ENCODE measurements around the gene GOLGB1. TPM values are rescaled to one million over a fixed set of nuclear protein-coding genes. Genes with fewer than 3 reads are reported as not detected.

The GOLGB1 gene
- total RNA-seq, 2 experiments from 2014 or later: 15.0 to 16.4 TPM

DNA sequence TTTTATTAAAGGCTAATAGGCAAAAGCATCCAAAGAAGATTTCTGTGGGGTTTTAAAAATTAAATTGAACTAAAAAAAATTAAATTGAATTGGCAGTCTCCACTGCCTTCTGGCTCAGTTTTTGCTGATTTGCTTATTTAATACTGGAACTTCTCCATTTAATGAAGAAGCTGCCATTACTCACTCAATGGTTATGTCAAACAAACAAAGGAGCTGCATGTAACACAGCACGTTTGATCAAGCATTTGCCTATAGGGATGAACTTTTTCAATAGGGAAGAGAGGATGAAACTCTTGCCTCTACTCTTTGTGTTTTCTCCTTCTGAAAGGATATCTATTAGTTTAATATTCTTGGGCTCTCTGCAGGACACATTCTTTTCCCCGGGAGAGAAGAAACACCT, 84.1 kb downstream of the GOLGB1 start:
- ChIA-PET CTCF (no interaction called here), POLR2A (interaction anchor here (0.6 kb wide), 1 partner anchor 217 kb away, joined by 4 read pairs; no protein-coding TSS in a partner anchor)
- no peaks in the 10 kb centered on the region for H3K27me3 Mint-ChIP-seq
- ATAC-seq (no peak), DNase-seq (no peak)
- H3K36me3 Mint-ChIP-seq (ENCODE audit: low read depth): peaks cover 20% of the 10 kb centered on the region
- no peak for TF ChIP-seq CTCF (IDR thresholded peaks at IDR 0.05)
- H3K4me1 Mint-ChIP-seq (ENCODE audit: low read depth): peaks cover 10% of the 10 kb centered on the region
- no peak overlapping the region for H3K27ac Mint-ChIP-seq
- no peak overlapping the region for H3K4me3 Mint-ChIP-seq
- no peaks in the 10 kb centered on the region for H3K9me3 Mint-ChIP-seq
- intact Hi-C loops (cut with micrococcal nuclease): no loop called here

DNA sequence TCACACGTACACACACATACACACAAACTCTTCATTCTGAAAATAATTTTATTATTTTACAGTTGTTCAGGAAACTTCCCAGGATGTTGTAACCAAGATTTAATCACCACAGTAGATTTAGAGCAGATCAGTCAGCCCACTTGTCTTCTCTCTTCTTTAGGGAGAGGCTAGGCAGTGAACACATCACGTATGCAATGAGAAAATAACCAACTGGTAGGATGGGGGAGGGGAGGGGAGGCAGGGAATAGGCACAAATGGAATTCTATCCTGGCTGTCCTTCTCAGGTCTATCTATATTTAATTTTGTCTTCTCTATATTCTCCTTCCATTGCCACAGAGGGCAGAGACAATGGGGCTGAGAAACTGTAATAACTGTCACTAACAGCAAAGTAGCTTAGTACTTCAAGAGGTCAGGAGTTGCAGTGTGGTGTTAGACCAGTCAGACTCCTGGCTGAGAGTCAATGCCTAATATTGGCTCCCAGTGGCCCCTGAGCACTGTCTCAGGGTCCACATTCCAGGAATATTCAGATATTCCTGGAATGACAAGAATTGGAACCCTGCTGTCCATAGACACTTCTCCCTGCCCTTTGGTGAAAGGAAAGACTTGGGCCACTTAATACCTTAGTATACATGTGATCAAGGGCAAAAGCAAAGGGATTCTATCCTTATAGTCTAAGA, 86.2 kb downstream of the GOLGB1 start:
- DNase-seq: no peak
- H3K27me3 Mint-ChIP-seq: no peaks in the 10 kb centered on the region

GRCh38 chr3:121662742-121663141, 86.8 kb downstream of the GOLGB1 start:
- ChIA-PET POLR2A (no interaction called here), CTCF (no interaction called here)
- intact Hi-C loops (cut with micrococcal nuclease): no loop called here
- TF ChIP-seq CTCF (IDR thresholded peaks at IDR 0.05): no peak
- peaks cover 36% of the 10 kb centered on the region for H3K36me3 Mint-ChIP-seq (ENCODE audit: low read depth)
- no peak for DNase-seq
- no peak overlapping the region for H3K4me3 Mint-ChIP-seq
- peaks cover 33% of the 10 kb centered on the region for H3K4me1 Mint-ChIP-seq (ENCODE audit: low read depth)
- no peaks in the 10 kb centered on the region for H3K9me3 Mint-ChIP-seq
- no peak for ATAC-seq
- no peaks in the 10 kb centered on the region for H3K27me3 Mint-ChIP-seq
- H3K27ac Mint-ChIP-seq: no peak overlapping the region

More for the DNA sequence above, 86.2 kb downstream of the GOLGB1 start:
- ChIA-PET CTCF (no interaction called here), POLR2A (interaction anchor here (0.6 kb wide), 1 partner anchor 51 kb away, joined by 3 read pairs; no protein-coding TSS in a partner anchor)
- no peak for ATAC-seq
- Mint-ChIP-seq H3K9me3 (no peaks in the 10 kb centered on the region), H3K27ac (no peak overlapping the region), H3K36me3 (ENCODE audit: low read depth) (peaks cover 32% of the 10 kb centered on the region), H3K4me3 (no peak overlapping the region), H3K4me1 (ENCODE audit: low read depth) (peaks cover 28% of the 10 kb centered on the region)
- intact Hi-C loops (cut with micrococcal nuclease): no loop called here
- TF ChIP-seq CTCF (IDR thresholded peaks at IDR 0.05): no peak

- ChIA-PET POLR2A (interaction anchor here (0.7 to 1.8 kb wide), 9 partner anchors 10 to 171 kb away, joined by 3 to 6 read pairs (median 3); partner anchors contain the start of genes GOLGB1 and POLQ), CTCF (interaction anchor here (0.6 to 1.4 kb wide), 4 partner anchors 13 to 58 kb away, joined by 3 to 4 read pairs (median 3); no protein-coding TSS in a partner anchor)
- no peak for TF ChIP-seq CTCF (IDR thresholded peaks at IDR 0.05)
- H3K4me1 Mint-ChIP-seq (ENCODE audit: low read depth): peaks cover 43% of the 10 kb centered on the region
- H3K9me3 Mint-ChIP-seq: no peaks in the 10 kb centered on the region
- H3K27me3 Mint-ChIP-seq: no peaks in the 10 kb centered on the region
- intact Hi-C loops (cut with micrococcal nuclease): loop anchor here (2.0 kb wide), 1 partner anchor 87 kb away; the partner anchor contains the start of gene GOLGB1
- ATAC-seq (no peak), DNase-seq (no peak)
- H3K27ac Mint-ChIP-seq: peak overlapping the region; percentile 99
- H3K36me3 Mint-ChIP-seq (ENCODE audit: low read depth): peaks cover 47% of the 10 kb centered on the region
- peak overlapping the region; percentile 98 for H3K4me3 Mint-ChIP-seq
Measured at GRCh38 chr3:121661376-121661775, 88.2 kb downstream of the GOLGB1 start.
